ENCODE data around the gene FSD1.
"Not testable (repeated sequence)": the region's sequence is repeated elsewhere in the genome, so short reads cannot be mapped to it uniquely, and the experiment has no call there.

Gene FSD1

DNA sequence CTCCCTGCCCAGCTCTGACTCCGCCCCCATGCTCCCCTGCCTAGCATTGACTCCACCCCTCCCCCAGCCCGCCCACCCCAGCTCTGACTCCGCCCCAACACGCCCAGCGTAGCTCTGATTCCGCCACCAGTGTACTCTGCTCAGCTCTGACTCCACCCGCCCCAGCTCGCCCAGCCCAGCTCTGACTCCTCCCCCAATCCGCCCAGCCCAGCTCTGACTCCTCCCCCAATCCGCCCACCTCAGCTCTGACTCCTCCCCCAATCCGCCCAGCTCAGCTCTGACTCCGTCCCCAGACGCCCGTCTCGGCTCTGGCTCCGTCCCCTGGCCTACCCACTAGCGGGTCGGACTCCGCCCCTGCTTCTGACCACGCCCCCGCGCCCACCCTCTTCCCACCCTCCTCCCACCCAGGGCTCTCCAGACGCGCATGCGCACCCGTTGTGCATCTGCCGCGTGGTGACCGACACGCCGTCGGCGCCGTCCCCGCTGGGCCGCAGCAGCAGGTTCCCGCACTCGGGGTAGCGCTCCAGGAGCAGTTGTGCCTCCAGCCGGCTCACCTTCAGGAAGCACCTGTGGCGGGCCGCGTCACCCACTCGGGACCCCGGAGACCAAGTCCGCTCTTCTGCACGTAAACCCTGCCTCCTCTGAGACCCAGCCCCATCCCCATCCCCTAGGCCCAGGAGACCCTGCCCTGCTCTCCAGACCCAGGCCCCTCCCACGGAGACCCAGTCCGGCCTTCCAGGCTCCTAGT, 24.0 kb downstream of the FSD1 start:
- DNase-seq (ENCODE audit: low read depth, low spot score), result peak; percentile 81
- Histone ChIP-seq H3K9me3 (ENCODE audit: control insufficient read depth, insufficient read depth, low read length) (no peaks in the 10 kb centered on the region), H3K27ac (ENCODE audit: low read length) (no peak overlapping the region), H3K27me3 (ENCODE audit: control insufficient read depth, insufficient read depth, low read length) (no peaks in the 10 kb centered on the region), H3K36me3 (ENCODE audit: control insufficient read depth, insufficient read depth, low read length) (no peaks in the 10 kb centered on the region; the same call in 1 of the 2 replicates), H3K4me1 (ENCODE audit: control insufficient read depth, insufficient read depth, low read length) (peaks cover 4% of the 10 kb centered on the region; the same call in 1 of the 2 replicates), H3K4me3 (ENCODE audit: low read length) (peak overlapping the region; percentile 64; the same call in 1 of the 2 replicates)
- WGBS (ENCODE audit: insufficient coverage, insufficient read length), result no CpG with 5 or more reads among the region's 49 CpGs

DNA sequence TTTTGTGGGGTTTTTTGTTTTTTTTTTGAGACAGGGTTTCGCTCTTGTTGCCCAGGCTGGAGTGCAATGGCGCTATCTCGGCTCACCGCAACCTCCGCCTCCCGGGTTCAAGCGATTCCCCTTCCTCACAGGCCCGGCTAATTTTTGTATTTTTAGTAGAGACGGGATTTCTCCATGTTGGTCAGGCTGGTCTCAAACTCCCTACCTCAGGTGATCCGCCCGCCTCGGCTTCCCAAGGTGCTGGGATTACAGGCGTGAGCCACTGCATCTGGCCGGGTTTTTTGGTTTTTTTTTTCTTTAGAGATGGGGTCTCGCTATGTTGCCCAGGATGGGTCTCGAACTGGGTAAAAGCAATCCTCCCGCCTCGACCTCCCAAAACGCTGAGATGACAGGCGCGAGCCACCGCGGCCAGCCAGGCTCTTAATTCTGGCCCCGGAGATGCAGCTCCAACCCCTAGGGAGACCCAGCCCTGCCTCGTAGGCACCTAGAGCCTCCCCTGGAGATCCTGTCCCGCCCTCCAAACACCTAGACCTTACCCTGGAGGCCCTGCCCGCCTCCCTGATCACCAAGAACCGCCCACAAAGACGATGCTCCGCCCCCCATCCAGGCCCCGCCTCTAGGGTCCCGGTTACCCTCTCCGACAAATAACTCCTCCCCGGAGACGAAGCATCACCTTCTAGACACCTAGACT, 24.7 kb downstream of the FSD1 start:
- not testable (repeated sequence) for H3K9me3 ChIP-seq (ENCODE audit: control insufficient read depth, insufficient read depth, low read length); H3K27ac ChIP-seq (ENCODE audit: low read length); H3K27me3 ChIP-seq (ENCODE audit: control insufficient read depth, insufficient read depth, low read length); H3K36me3 ChIP-seq (ENCODE audit: control insufficient read depth, insufficient read depth, low read length); H3K4me1 ChIP-seq (ENCODE audit: control insufficient read depth, insufficient read depth, low read length)
- peak; percentile 35 for DNase-seq (ENCODE audit: low read depth, low spot score)
- H3K4me3 ChIP-seq (ENCODE audit: low read length), result peak overlapping the region; percentile 64; the same call in 1 of the 2 replicates
- no CpG with 5 or more reads among the region's 35 CpGs for WGBS (ENCODE audit: insufficient coverage, insufficient read length)

- no peak overlapping the region for H3K27ac ChIP-seq (ENCODE audit: low read length)
- no CpG with 5 or more reads among the region's 19 CpGs for WGBS (ENCODE audit: insufficient coverage, insufficient read length)
- peaks cover 4% of the 10 kb centered on the region; the same call in 1 of the 2 replicates for H3K4me1 ChIP-seq (ENCODE audit: control insufficient read depth, insufficient read depth, low read length)
Observed at GRCh38 chr19:4329858-4330257, 25.5 kb downstream of the FSD1 start.

DNA sequence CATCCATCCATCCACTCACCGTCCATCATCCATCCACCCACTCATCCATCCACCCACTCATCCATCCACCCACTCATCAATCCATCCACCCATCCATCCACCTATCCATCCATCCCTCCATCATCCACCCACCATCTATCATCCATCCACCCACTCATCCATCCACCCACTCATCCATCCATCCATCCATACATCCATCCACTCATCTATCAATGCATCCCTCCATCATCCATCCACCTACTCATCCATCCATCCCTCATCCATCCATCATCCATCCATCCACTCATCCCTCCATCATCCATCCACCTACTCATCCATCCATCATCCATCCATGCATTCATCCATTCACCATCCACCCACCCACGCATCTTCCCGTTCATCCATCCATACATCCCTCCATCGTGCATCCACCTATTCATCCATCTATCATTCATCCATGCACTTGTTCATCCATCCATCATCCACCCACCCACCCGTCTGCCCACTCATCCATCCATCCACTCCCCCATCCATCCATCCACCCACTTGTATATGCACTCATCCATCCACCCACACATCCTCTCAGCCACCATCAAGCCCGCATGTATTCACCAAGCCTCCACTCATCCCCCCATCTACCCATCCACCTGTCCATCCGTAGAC, 30.7 kb downstream of the FSD1 start:
- H3K27me3 ChIP-seq (ENCODE audit: control insufficient read depth, insufficient read depth, low read length), result no peaks in the 10 kb centered on the region
- no peak overlapping the region for H3K27ac ChIP-seq (ENCODE audit: low read length)
- WGBS (ENCODE audit: insufficient coverage, insufficient read length), result 100% methylated on average over 4 of the region's 7 CpGs
- H3K4me1 ChIP-seq (ENCODE audit: control insufficient read depth, insufficient read depth, low read length), result 0 out of 2 replicates have a peak, but pooled peaks cover 1% of the 10 kb centered on the region
- no peak overlapping the region for H3K4me3 ChIP-seq (ENCODE audit: low read length)
- H3K36me3 ChIP-seq (ENCODE audit: control insufficient read depth, insufficient read depth, low read length), result no peaks in the 10 kb centered on the region
- no peak for DNase-seq (ENCODE audit: low read depth, low spot score)
- H3K9me3 ChIP-seq (ENCODE audit: control insufficient read depth, insufficient read depth, low read length), result no peaks in the 10 kb centered on the region

More at GRCh38 chr19:4329858-4330257, 25.5 kb downstream of the FSD1 start:
- no peak for DNase-seq (ENCODE audit: low read depth, low spot score)
- H3K27me3 ChIP-seq (ENCODE audit: control insufficient read depth, insufficient read depth, low read length), result no peaks in the 10 kb centered on the region
- H3K36me3 ChIP-seq (ENCODE audit: control insufficient read depth, insufficient read depth, low read length), result no peaks in the 10 kb centered on the region
- H3K9me3 ChIP-seq (ENCODE audit: control insufficient read depth, insufficient read depth, low read length), result no peaks in the 10 kb centered on the region
- no peak overlapping the region for H3K4me3 ChIP-seq (ENCODE audit: low read length)

DNA sequence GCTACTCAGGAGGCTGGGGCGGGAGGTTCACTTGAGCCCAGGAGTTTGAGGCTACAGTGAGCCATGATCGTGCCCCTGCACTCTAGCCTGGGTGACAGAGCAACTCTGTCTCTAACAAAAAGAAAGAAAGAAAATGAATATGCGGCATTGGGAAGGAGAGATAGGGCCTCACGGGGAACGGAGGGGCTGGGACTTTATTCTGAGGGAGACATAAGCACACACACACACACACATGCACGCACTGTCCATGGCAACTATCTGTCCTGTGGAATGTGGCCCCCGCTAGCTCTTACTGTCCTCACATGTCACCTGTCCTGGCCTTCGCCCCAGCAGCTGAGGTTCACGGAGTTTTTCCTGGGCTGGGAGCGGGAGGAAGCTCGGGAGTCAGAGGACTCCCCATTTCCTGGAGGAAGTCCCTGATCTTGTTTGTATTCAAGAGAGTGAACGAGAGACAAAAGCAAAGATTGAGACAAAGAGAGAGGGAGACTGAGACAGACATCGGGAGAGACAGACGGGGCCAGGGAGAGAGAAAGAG, 33.6 kb downstream of the FSD1 start:
- no CpG with 5 or more reads among the region's 14 CpGs for WGBS (ENCODE audit: insufficient coverage, insufficient read length)
- Histone ChIP-seq H3K4me3 (ENCODE audit: low read length) (peak overlapping the region; percentile 21; the same call in 1 of the 2 replicates), H3K36me3 (ENCODE audit: control insufficient read depth, insufficient read depth, low read length) (no peaks in the 10 kb centered on the region), H3K9me3 (ENCODE audit: control insufficient read depth, insufficient read depth, low read length) (no peaks in the 10 kb centered on the region), H3K4me1 (ENCODE audit: control insufficient read depth, insufficient read depth, low read length) (peaks cover 3% of the 10 kb centered on the region; the same call in 1 of the 2 replicates), H3K27ac (ENCODE audit: low read length) (no peak overlapping the region), H3K27me3 (ENCODE audit: control insufficient read depth, insufficient read depth, low read length) (no peaks in the 10 kb centered on the region)
- DNase-seq (ENCODE audit: low read depth, low spot score), result no peak

GRCh38 chr19:4338441-4339355, 34.3 kb downstream of the FSD1 start, which contains the start of gene STAP2:
Gene STAP2 (minus strand): TSS chr19:4338827. CDS start chr19:4338753, 74 bp downstream.
- WGBS (ENCODE audit: insufficient coverage, insufficient read length), result no CpG with 5 or more reads among the region's 27 CpGs
- H3K9me3 ChIP-seq (ENCODE audit: control insufficient read depth, insufficient read depth, low read length), result no peaks in the 10 kb centered on the region
- no peak for DNase-seq (ENCODE audit: low read depth, low spot score)
- peak within 1 kb of the TSS; percentile 21; the same call in 1 of the 2 replicates for H3K4me3 ChIP-seq (ENCODE audit: low read length)
- H3K27ac ChIP-seq (ENCODE audit: low read length), result no peak within 1 kb of the TSS
- H3K36me3 ChIP-seq (ENCODE audit: control insufficient read depth, insufficient read depth, low read length), result no peaks in the 10 kb centered on the region
- peaks cover 3% of the 10 kb centered on the region; the same call in 1 of the 2 replicates for H3K4me1 ChIP-seq (ENCODE audit: control insufficient read depth, insufficient read depth, low read length)
- H3K27me3 ChIP-seq (ENCODE audit: control insufficient read depth, insufficient read depth, low read length), result no peaks in the 10 kb centered on the region

- no peaks in the 10 kb centered on the region for H3K9me3 ChIP-seq (ENCODE audit: control insufficient read depth, insufficient read depth, low read length)
- H3K27me3 ChIP-seq (ENCODE audit: control insufficient read depth, insufficient read depth, low read length), result no peaks in the 10 kb centered on the region
- DNase-seq (ENCODE audit: low read depth, low spot score), result no peak
- H3K4me3 ChIP-seq (ENCODE audit: low read length), result peak overlapping the region; percentile 48; the same call in 1 of the 2 replicates
- peaks cover 7% of the 10 kb centered on the region for H3K36me3 ChIP-seq (ENCODE audit: control insufficient read depth, insufficient read depth, low read length)
- no CpG with 5 or more reads among the region's 10 CpGs for WGBS (ENCODE audit: insufficient coverage, insufficient read length)
- H3K27ac ChIP-seq (ENCODE audit: low read length), result no peak overlapping the region
- H3K4me1 ChIP-seq (ENCODE audit: control insufficient read depth, insufficient read depth, low read length), result peaks cover 3% of the 10 kb centered on the region
Observed at GRCh38 chr19:4342314-4342614, 37.9 kb downstream of the FSD1 start.

GRCh38 chr19:4342615-4343369, 38.4 kb downstream of the FSD1 start:
- H3K27ac ChIP-seq (ENCODE audit: low read length), result no peak overlapping the region
- peaks cover 7% of the 10 kb centered on the region for H3K36me3 ChIP-seq (ENCODE audit: control insufficient read depth, insufficient read depth, low read length)
- no peaks in the 10 kb centered on the region for H3K9me3 ChIP-seq (ENCODE audit: control insufficient read depth, insufficient read depth, low read length)
- WGBS (ENCODE audit: insufficient coverage, insufficient read length), result no CpG with 5 or more reads among the region's 39 CpGs
- no peaks in the 10 kb centered on the region for H3K27me3 ChIP-seq (ENCODE audit: control insufficient read depth, insufficient read depth, low read length)
- H3K4me1 ChIP-seq (ENCODE audit: control insufficient read depth, insufficient read depth, low read length), result peaks cover 3% of the 10 kb centered on the region
- DNase-seq (ENCODE audit: low read depth, low spot score), result peak; percentile 99
- H3K4me3 ChIP-seq (ENCODE audit: low read length), result peak overlapping the region; percentile 59; the same call in 1 of the 2 replicates
